Right lobe of liver (tissue), 6 donors: ENCODE measurements around the gene TARDBP. TPM values are rescaled to one million over a fixed set of nuclear protein-coding genes. Genes with fewer than 3 reads are reported as not detected.

Experiments used
- ATAC-seq, 4 donors: fragments of 200-7000 bp; cut with Tn5 transposase; one replicate each; pipeline ENCODE4 v1.9.1; 2020; ENCODE audit warnings: mild to moderate bottlenecking in 4 of 4, moderate library complexity in 4 of 4
- DNase-seq, 3 donors: peaks; one replicate each; pipeline ENCODE4 v3.0.0-alpha.2; 2020
- H3K27ac ChIP-seq, 3 donors: fragments of 200-600 bp; one replicate each; pipeline ENCODE4 v1.8.0; 2022
- H3K27me3 ChIP-seq, 2 donors: fragments of 200-600 bp; one replicate each; pipeline ENCODE4 v1.8.0; 2022
- H3K36me3 ChIP-seq, 4 donors: fragments of 200-600 bp; sonication (generic) in 1 of 4; one replicate each; pipeline versions ENCODE4 v1.5.1 to v1.8.0; 2017 to 2022; ENCODE audit warnings: control low read depth in 1 of 4
- H3K4me1 ChIP-seq, 4 donors: fragments of 200-600 bp; sonication (generic) in 1 of 4; one replicate each; pipeline versions ENCODE4 v1.5.1 to v1.8.0; 2017 to 2022; ENCODE audit warnings: control low read depth in 1 of 4
- H3K4me3 ChIP-seq, 3 donors: fragments of 200-600 bp; one replicate each; pipeline ENCODE4 v1.8.0; 2022
- H3K9me3 ChIP-seq, 4 donors: fragments of 200-600 bp; sonication (generic) in 1 of 4; one replicate each; pipeline versions ENCODE4 v1.5.1 to v1.8.0; 2017 to 2022; ENCODE audit warnings: control low read depth in 1 of 4
- POLR2A ChIP-seq: fragments of 450-650 bp; IDR thresholded peaks from one replicate; pipeline ENCODE4 v1.6.1; 2017; ENCODE audit warnings: antibody characterized with exemption, mild to moderate bottlenecking
- WGBS: methylation state at CpG from one replicate; pipeline ENCODE4 v1.1.6; 2018; ENCODE audit warnings: low coverage, low lambda C conversion rate; ENCODE audit not compliant: insufficient coverage; ENCODE audit errors: missing lambda C conversion rate; 5-methylcytosine and 5-hydroxymethylcytosine counted together
- intact Hi-C, 2 donors: fragments of 100-400 bp; cut with DNase I; formaldehyde crosslinking; loops; one replicate each; pipeline versions ENCODE4 v1.11.2 to v1.14.1; 2022
- total RNA-seq, 6 experiments: library from RNA; depleted of rRNA in 2 of 6; stranded (reverse); fragments of >200 nt in 2 of 6; fragmentation: NEBNext Ultra II Directional in 3 of 6; extraction: Animal tissue kit (Norgen Biotek cat#: 25700) in 3 of 6; gene quantifications; one replicate each; pipeline versions ENCODE4 v1.1.0 to v1.2.4, GENCODE V29; 2016 to 2023
- TF ChIP-seq, protein P1 (sequence below), 4 donors: fragments of 200-600 bp in 3 of 4; fragments of 450-650 bp in 1 of 4; IDR thresholded peaks; one replicate each; pipeline versions ENCODE4 v1.5.1 to v1.8.0; 2016 to 2022; ENCODE audit warnings: antibody characterized with exemption in 4 of 4, mild to moderate bottlenecking in 2 of 4
- donor health status: DM: no; HTN: yes; CAD: no.
- donor health status: DM: no; HTN: no; CAD: no.
- donor health status: DM: no; HTN: no; CAD: no.
- donor health status: DM: no; HTN: yes; CAD: no.
- donor health status: DM: no; HTN: yes; CAD: no.

TARDBP gene
- total RNA-seq, 6 experiments from 2014 or later: 57.2 to 84.4 (median 73.8) TPM

GRCh38 chr1:11024874-11025203 lies 12.4 kb downstream of the TARDBP start:
- Histone ChIP-seq H3K9me3 (no peaks in the 10 kb centered on the region), H3K4me3 (no peak overlapping the region), H3K27ac (no peak overlapping the region), H3K4me1 (no peaks in the 10 kb centered on the region), H3K27me3 (no peaks in the 10 kb centered on the region), H3K36me3 (peaks cover 12 to 89% (median 39%) of the 10 kb centered on the region in 4 donors)
- 92% methylated on average over 2 of the region's 2 CpGs for WGBS
- TF ChIP-seq, protein P1, sequence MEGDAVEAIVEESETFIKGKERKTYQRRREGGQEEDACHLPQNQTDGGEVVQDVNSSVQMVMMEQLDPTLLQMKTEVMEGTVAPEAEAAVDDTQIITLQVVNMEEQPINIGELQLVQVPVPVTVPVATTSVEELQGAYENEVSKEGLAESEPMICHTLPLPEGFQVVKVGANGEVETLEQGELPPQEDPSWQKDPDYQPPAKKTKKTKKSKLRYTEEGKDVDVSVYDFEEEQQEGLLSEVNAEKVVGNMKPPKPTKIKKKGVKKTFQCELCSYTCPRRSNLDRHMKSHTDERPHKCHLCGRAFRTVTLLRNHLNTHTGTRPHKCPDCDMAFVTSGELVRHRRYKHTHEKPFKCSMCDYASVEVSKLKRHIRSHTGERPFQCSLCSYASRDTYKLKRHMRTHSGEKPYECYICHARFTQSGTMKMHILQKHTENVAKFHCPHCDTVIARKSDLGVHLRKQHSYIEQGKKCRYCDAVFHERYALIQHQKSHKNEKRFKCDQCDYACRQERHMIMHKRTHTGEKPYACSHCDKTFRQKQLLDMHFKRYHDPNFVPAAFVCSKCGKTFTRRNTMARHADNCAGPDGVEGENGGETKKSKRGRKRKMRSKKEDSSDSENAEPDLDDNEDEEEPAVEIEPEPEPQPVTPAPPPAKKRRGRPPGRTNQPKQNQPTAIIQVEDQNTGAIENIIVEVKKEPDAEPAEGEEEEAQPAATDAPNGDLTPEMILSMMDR (IDR thresholded peaks at IDR 0.05): no peak
- TF ChIP-seq POLR2A: no peak
- DNase-seq (no peak), ATAC-seq (no peak)
- intact Hi-C loops: no loop called here

GRCh38 chr1:11025618-11026017 lies 13.2 kb downstream of the TARDBP start:
- ATAC-seq: no peak
- Histone ChIP-seq H3K27me3 (no peaks in the 10 kb centered on the region), H3K36me3 (peaks cover 12 to 89% (median 36%) of the 10 kb centered on the region in 4 donors), H3K9me3 (no peaks in the 10 kb centered on the region), H3K27ac (no peak overlapping the region), H3K4me3 (no peak overlapping the region), H3K4me1 (no peaks in the 10 kb centered on the region)
- no peak for DNase-seq
- 67% methylated on average over 1 of the region's 1 CpG for WGBS
- intact Hi-C loops: no loop called here
- TF ChIP-seq POLR2A: no peak
- TF ChIP-seq, protein P1 (IDR thresholded peaks at IDR 0.05): no peak

GRCh38 chr1:11026052-11026451 lies 13.6 kb downstream of the TARDBP start:
- Histone ChIP-seq H3K27me3 (no peaks in the 10 kb centered on the region), H3K27ac (no peak overlapping the region), H3K9me3 (no peaks in the 10 kb centered on the region), H3K36me3 (peaks cover 11 to 87% (median 35%) of the 10 kb centered on the region in 4 donors), H3K4me1 (no peaks in the 10 kb centered on the region), H3K4me3 (no peak overlapping the region)
- 44% methylated on average over 1 of the region's 1 CpG for WGBS
- ATAC-seq (no peak), DNase-seq (no peak)
- TF ChIP-seq POLR2A: no peak
- TF ChIP-seq, protein P1 (IDR thresholded peaks at IDR 0.05): no peak
- intact Hi-C loops: no loop called here

DNA sequence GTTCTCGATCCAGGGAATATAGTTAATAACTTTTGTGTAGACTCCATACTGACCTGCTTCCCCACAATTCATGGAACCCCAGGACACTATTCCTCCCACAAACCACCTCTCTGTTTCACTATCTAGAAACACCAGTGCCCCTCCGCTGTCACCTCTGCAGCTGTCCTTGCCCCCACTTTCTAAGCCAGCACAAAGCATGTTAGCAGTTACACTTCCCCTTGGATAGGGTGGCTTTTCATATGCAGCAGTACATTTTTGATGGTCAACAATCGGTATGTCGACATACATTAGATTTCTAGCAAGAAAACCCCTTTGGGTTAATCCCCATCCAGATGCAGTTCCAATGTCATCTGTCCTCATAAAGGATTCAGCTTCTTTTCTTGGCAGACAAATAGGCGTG lies 14.4 kb downstream of the TARDBP start:
- Histone ChIP-seq H3K4me3 (no peak overlapping the region), H3K4me1 (no peaks in the 10 kb centered on the region), H3K36me3 (peaks cover 3 to 78% (median 27%) of the 10 kb centered on the region in 4 donors), H3K9me3 (no peaks in the 10 kb centered on the region), H3K27ac (no peak overlapping the region), H3K27me3 (no peaks in the 10 kb centered on the region)
- DNase-seq (no peak), ATAC-seq (no peak)
- 91% methylated on average over 5 of the region's 5 CpGs for WGBS
- TF ChIP-seq POLR2A: no peak
- TF ChIP-seq, protein P1 (IDR thresholded peaks at IDR 0.05): no peak
- intact Hi-C loops: no loop called here

- intact Hi-C loops: no loop called here
- ATAC-seq (no peak), DNase-seq (no peak)
- no peak overlapping the region for H3K27ac ChIP-seq
- H3K9me3 ChIP-seq: no peaks in the 10 kb centered on the region
- 64% methylated on average over 6 of the region's 6 CpGs for WGBS
- TF ChIP-seq, protein P1 (IDR thresholded peaks at IDR 0.05): no peak
- TF ChIP-seq POLR2A: no peak
- no peaks in the 10 kb centered on the region for H3K4me1 ChIP-seq
- H3K27me3 ChIP-seq: no peaks in the 10 kb centered on the region
- no peak overlapping the region for H3K4me3 ChIP-seq
- peaks cover 3 to 74% (median 26%) of the 10 kb centered on the region in 4 donors for H3K36me3 ChIP-seq
Observed at GRCh38 chr1:11027316-11027715, 14.9 kb downstream of the TARDBP start.
